Stimulated activated CD4-positive, alpha-beta T cell treated with anti-CD3 and anti-CD28 coated beads, Interleukin-1b, Interleukin-23, amount 100 ng/mL, for 48 hours (primary cell): ENCODE measurements around the gene PIPOX.

Experiments used
- DNase-seq: peaks from one replicate; pipeline ENCODE4 v3.0.0-alpha.2; 2020

Gene PIPOX, protein sequence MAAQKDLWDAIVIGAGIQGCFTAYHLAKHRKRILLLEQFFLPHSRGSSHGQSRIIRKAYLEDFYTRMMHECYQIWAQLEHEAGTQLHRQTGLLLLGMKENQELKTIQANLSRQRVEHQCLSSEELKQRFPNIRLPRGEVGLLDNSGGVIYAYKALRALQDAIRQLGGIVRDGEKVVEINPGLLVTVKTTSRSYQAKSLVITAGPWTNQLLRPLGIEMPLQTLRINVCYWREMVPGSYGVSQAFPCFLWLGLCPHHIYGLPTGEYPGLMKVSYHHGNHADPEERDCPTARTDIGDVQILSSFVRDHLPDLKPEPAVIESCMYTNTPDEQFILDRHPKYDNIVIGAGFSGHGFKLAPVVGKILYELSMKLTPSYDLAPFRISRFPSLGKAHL

DNA sequence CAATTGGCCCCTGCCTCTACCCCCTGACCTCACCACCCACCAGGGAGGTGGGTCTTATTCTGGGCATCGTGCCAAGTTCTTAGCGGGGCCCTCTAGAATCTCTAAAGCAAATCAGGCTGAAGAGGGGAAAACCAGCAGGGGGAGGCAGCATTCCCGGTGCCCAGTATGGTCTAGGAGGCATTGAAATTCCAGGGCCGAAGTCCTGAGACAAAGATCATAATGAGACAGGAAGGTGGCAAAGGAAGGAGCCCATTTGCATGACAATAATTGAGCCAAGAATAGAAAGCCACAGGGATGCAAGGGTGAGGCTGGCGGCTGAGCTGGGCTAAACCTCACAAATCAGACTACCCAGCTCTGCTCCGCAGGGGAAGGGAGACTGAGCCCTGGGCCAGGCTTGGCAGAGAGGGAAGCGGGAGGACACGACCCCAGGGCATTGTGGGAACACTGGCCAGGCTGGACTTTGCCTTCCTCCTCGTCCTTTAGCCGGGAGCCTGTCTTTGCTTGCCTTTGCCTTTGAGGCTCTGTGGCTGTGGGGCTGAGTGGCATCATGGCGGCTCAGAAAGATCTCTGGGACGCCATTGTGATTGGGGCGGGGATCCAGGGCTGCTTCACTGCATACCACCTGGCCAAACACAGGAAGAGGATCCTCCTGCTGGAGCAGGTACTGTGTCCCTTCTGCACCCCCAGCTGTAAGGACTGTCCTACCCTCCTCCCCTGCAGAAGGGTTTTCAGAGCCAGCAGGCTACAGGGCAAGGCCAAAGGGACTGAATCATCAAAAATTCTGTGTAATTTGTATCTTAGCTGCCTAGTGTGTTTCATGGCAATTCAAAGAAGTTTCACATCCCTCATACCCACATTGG, at the start of gene PIPOX:
Gene PIPOX (plus strand): TSS at position 463 of the 860 bp plus-strand sequence. CDS start 85 bp downstream, at position 548.
- no peak for DNase-seq

- DNase-seq: no peak
These were observed 49.1 kb upstream of the PIPOX start for GRCh38 chr17:28993645-28994426.

- no peak for DNase-seq
These were observed 46.3 kb upstream of the PIPOX start for GRCh38 chr17:28996554-28997096.

- no peak for DNase-seq
These were observed 45.1 kb upstream of the PIPOX start for GRCh38 chr17:28997806-28998205.

- no peak for DNase-seq
These were observed 43.7 kb upstream of the PIPOX start for GRCh38 chr17:28999206-28999605.

DNA sequence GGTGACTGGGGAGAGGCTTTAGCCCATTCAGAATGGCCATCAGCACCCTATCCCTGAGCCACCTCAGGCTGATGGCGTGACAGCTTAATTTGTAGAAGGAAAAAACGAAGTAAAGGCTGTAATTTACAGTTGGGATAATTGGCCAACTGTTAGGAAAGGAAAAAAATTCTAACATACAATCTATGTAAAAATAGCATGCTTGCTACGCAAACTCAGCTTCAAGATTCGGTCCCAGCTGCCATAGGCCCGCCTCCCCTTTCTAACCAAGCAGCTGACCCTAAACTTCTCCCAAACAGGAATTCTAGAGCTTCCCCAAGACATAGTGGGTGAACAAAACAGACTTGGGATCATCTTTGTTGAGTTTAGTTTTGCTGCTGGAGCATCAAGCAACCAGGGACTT, 42.0 kb upstream of the PIPOX start:
- no peak for DNase-seq

- DNase-seq: no peak
These were observed 40.1 kb upstream of the PIPOX start for GRCh38 chr17:29002811-29003210.

DNA sequence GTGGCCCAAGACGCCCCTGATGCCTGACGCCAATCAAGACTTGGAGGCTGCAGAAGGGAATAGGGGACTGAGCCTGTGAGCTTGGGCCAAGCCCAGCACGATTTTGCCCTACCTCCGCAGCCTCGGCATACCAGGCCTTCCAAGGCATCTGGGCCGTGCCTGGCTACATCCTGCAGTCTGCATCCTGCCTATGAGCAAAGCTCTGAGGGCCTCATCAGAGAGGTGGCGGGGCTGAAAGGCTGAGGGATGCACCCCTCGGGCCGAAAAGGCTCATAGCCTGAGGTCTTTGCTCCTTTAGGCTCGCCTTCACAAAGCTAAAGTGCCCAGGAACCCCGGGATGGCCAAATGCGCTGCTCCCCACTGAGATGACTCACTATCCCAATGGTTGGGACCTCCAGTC, 39.7 kb upstream of the PIPOX start:
- no peak for DNase-seq

DNA sequence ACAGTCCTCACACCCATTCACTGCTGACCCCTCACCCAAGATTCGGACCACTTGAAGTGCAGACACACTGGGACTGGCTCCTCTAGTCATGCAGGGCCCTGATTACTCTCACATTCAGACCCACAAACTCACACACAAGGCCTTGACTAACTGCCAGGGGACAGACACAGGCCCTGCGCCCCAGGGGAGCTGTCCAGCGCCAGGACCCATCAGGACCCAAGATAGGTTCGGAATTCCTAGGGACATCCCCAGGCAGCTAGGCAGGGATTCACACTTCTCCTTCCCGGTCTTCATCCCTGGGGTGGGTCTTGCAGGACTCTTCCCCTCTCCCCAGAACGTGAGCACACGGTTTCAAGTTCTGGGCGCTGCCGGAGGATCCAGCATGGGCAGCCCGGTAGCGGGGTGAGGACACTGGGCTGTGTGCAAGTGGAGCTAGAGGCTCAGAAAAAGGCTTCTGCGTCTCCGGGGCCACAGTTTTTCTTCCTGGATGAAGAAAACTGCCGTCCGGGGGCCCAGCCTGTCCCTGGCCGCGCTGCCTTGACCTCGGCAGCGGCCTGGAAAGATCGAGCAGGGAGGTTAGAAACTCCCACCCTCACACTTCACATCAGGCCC, 38.8 kb upstream of the PIPOX start:
- DNase-seq: no peak

- peak; percentile 66 for DNase-seq
These were observed 36.9 kb upstream of the PIPOX start, which contains the start of gene SEZ6 for GRCh38 chr17:29005936-29006511. Gene SEZ6 (minus strand): TSS chr17:29006033. CDS start chr17:29005869, 164 bp downstream.

DNA sequence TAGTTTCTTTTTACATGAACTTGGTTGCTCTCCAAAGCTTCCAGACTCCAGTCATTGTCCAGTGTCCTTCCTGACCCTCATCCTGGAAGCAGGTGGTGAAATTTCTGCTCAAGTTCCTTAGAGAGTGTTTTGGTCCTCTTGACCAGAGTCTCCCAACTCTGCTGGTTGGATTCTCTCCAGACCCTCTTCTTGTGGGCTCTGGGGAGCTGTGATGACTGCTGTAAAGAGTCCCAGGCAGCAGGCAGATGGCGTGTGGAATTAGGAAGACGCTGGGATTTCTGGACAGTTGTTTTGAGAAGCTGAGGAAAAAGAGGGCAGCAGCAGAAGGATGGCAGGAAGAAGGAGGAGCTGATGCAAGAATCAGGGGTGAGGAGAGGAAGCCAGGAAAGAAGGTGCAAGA, 35.5 kb upstream of the PIPOX start:
- DNase-seq: no peak

- DNase-seq: no peak
These were observed 35.0 kb upstream of the PIPOX start for GRCh38 chr17:29007860-29008455.

DNA sequence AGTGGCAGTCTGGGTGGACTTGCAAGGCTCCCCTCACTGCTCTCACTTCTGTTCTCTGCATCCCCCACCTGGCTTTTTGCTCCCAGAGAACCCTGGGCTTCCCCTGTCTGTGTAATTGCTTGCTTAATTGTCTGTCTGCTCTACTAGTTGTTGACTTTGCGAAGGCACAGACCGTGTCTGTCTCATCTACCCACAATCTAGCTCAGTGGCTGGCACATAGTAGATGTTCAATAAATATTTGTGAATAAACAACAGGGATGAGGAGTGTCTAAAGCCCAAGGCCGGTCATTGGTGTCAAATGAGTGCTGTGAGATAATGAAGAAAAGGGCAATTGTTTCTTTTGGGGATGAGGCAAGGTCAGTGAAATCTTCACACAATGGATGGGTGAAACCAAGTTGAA, 34.4 kb upstream of the PIPOX start:
- DNase-seq: no peak

GRCh38 chr17:29010129-29010528, 32.8 kb upstream of the PIPOX start:
- no peak for DNase-seq

DNA sequence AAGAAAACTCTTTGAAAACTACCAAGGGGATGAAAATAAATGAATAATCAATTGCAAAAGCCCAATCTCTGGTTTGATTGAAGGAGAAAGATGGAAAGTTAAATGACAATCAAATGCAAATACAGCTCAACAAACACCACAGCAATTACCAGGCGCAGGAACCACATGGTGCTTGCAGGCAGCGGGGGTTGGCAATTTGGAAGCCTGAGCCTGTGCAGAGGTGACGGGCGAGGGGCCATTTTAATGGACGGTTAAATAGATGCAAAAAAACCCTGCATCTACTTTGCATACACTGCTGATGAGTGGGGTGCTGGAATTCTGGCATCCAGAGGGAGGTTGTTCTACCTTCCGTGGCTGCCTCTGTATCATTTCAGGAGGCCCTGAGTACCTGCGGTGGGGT, 32.4 kb upstream of the PIPOX start:
- DNase-seq: no peak

- no peak for DNase-seq
These were observed 30.4 kb upstream of the PIPOX start for GRCh38 chr17:29012535-29012934.

- DNase-seq: no peak
These were observed 28.2 kb upstream of the PIPOX start for GRCh38 chr17:29014716-29015115.

DNA sequence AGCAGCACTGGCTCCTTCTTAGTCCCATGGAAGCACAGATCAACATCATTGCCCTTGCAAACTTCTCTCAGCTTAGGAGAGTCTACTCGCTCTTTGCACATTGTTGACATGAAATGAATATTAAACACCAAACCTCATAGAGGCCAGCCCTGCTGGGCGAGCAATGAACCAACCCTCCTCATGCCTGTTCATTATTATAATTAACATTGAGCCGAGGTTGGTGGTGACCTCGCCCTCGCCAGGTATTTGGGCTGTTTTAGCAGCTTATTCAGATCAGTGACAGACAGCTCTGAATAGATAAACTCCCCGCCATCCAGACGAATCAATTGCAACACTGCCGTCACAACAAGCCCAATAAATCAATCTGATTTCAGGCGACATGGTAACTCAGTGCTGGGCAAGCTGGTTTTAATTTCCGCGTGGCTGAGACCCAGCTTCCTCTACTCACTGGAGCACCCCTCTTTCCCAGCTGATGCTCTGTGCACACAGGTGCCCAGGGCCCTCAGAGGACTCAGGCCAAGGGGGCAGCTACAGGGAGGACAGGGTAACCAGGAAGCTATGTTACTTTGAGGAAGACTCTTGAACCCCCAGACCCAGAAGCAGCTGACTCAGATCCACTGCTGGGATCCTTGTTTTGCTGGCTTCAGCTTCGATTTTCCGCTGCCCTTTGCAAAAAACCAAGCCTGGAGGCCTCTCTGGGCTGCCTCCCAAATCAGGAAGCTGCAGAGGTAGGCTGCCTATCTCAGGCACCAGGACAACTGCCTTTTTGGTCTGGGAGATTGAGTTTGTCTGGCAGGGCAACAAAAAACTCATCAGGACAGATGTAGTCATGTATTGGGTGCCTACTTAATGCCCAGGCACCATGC, 26.4 kb upstream of the PIPOX start:
- DNase-seq: no peak

DNA sequence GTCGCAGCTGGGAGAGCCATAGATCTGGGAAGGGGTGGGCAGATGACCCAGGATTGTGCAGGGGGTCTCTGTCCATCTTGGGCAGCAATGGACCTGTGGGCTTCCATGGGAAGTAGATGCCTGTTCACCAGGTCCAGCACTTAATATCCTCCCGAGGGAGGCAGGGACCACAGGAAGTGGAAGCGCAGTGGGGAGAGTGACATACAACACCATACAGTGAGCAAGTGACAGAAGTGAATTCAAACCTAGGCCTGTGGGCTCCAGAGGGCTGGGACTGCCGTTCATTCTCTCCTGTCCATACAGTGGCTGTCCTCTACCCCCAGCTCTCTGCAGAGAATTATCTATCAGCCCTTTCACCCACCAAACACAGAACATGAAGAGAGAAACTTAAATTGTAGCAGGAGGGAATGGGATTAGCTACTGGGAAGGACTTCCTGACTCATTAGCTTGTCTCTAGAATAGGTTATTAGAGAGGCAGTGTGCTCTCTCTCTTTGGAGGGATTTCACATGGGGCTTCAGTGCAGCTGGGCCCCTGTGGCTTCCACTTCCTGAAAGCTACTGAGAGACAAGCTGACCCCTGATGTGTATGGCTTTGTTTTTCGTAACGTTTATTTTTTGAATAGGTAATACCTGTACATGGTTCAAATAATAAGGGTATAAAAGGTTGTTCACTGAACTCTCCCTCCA, 24.0 kb upstream of the PIPOX start:
- no peak for DNase-seq
